ENCODE data around the gene PRB3.

Gene PRB3
- total RNA-seq = 0 to 0.24 reads per million in 2 donors

DNA sequence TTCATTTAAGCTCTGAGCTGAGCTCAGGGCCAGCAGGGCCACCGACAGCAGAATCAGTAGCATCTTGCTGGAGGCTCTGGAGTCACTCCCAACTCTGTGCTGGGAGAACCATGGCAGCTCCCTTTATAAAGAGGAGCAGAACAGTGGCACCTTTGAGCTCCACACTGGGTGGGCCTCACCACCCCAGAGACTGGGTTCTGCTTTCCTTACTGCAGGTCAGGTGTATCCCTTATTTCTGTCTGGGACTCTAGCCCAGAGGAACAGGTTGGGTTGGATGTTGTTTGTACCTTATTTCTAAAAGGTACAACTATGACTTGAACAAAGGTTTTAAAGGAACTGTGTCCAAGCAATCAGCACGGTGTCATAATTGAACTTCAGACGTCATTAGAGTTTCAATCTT lies at the start of gene PRB3:
TSS of gene PRB3 (minus strand) at position 101 of the 400 bp plus-strand sequence. CDS start at position 63, 38 bp downstream.
- no peak for DNase-seq

DNA sequence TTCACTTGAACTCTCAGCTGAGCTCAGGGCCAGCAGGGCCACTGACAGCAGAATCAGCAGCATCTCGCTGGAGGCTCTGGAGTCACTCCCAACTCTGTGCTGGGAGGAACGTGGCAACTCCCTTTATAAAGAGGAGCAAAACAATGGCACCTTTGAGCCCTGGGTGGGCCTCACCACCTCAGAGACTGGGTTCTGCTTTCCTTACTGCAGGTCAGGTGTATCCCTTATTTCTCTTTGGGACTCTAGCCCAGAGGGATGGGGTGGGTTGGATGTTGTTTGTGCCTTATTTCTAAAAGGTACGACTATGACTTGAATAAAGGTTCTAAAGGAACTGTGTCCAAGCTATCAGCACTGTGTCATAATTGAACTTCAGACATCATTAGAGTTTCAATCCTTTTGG lies 40.8 kb upstream of the PRB3 start, which contains the start of gene PRB4:
TSS of gene PRB4 (minus strand) at position 101 of the 400 bp plus-strand sequence. CDS start at position 63, 38 bp downstream.
- DNase-seq = no peak

DNA sequence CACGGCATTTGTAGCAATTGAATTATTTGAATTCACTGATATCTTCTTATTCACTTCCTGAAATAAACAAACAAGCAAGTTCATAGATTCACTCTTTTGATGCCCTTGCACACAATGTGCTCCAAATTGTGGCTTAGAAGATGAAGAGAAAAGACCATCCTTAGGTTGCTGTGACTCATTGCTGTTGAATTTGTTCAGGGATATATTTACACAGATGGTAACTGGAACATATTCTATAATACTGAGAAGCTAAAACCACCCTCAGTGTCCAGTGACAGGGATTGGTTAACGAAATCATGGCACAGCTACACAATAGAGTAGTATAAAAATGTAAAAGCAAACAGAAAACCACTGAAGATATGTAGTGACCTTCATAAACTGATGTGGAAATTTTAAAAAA lies 37.6 kb upstream of the PRB3 start:
- no peak for DNase-seq

- DNase-seq = no peak
These were observed 3.9 kb upstream of the PRB3 start for GRCh38 chr12:11273449-11273848.

GRCh38 chr12:11264501-11264900 lies 5.0 kb downstream of the PRB3 start:
- DNase-seq = no peak

DNA sequence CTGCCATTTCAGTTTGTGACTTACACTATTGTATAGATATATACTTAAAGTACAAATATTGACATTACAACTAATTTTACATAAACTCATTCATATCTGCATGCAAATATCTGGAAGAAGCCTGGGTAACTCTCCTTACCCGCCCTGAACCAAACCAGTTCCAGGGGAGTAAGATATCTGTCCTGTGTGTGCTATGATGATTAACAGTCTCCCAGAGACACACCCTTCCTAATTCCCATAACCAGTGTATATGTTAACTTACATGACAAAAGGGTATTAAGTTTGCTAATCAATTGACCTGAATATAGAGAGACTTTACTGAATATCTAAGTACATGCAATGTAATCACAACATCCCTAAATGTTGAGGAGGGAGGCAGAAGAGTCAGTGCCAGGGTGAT lies 23.0 kb downstream of the PRB3 start:
- no peak for DNase-seq

GRCh38 chr12:11242656-11243055 lies 26.9 kb downstream of the PRB3 start:
- no peak for DNase-seq

- DNase-seq = no peak
These were observed 29.1 kb downstream of the PRB3 start for GRCh38 chr12:11240348-11240930.

DNA sequence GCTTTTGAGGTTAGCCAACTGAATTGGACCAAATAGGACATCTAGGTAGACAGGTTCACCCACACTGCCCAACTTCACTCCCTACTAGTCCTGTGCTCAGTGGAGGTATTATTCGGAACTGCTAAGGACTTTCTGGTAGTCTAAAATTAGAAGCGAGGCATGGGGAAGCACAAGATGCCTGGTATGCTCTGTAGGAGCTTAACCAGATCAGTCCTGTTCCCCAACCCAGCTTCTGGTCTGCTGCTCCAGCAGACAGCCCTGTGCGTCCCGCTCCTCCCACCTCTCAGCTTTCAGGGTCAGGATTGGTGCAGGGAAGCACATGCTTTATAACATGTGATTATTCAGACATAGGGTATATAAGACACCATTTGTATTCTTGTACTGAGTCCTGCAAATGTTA lies 31.2 kb downstream of the PRB3 start:
- DNase-seq = no peak

- no peak for DNase-seq
These were observed 36.0 kb downstream of the PRB3 start for GRCh38 chr12:11233532-11233931.

- DNase-seq = peak; percentile 6
These were observed 41.1 kb downstream of the PRB3 start for GRCh38 chr12:11228296-11228879.

GRCh38 chr12:11227373-11227772 lies 42.1 kb downstream of the PRB3 start:
- DNase-seq = no peak
